HepG2 (cell line): Measurements from ENCODE around the gene TRIM10. TPM values are rescaled to one million over a fixed set of nuclear protein-coding genes. Genes with fewer than 3 reads are reported as not detected.

Experiments
- DNMT3B ChIP-seq: conservative IDR thresholded peaks from 2 replicates; pipeline ENCODE4 v1.6.1; 2016; ENCODE audit warnings: missing biosample characterization, control low read depth
- GABPB1 ChIP-seq: IDR thresholded peaks from 2 replicates; pipeline ENCODE4 v1.6.1; 2016; ENCODE audit warnings: mild to moderate bottlenecking, missing genetic modification reagents, moderate library complexity, missing compliant biosample characterization
- HDAC2 ChIP-seq: sonication (generic); formaldehyde crosslinking; IDR thresholded peaks from 2 replicates; pipeline ENCODE4 v1.4.0; 2020; ENCODE audit warnings: missing genetic modification reagents
- KMT2B ChIP-seq: IDR thresholded peaks from 2 replicates; pipeline ENCODE4 v1.6.1; 2016; ENCODE audit warnings: missing genetic modification reagents, missing compliant biosample characterization
- PHF21A ChIP-seq: sonication (generic); formaldehyde crosslinking; IDR thresholded peaks from 2 replicates; pipeline ENCODE4 v1.5.0; 2020; ENCODE audit warnings: mild to moderate bottlenecking, missing genetic modification reagents
- RAD21 ChIP-seq: fragments of 450-650 bp; formaldehyde crosslinking; IDR thresholded peaks from 2 replicates; pipeline ENCODE4 v1.5.0; 2020; ENCODE audit warnings: mild to moderate bottlenecking
- RXRA ChIP-seq: sonication (generic); formaldehyde crosslinking; IDR thresholded peaks from 2 replicates; pipeline ENCODE4 v1.5.1; 2020; ENCODE audit warnings: missing genetic modification reagents
- XRCC5 ChIP-seq: fragments of 200-400 bp; formaldehyde crosslinking; optimal IDR thresholded peaks from 2 replicates; pipeline ENCODE3; 2017; ENCODE audit warnings: mild to moderate bottlenecking, low read length
- ZMYM3 ChIP-seq: sonication (generic); formaldehyde crosslinking; IDR thresholded peaks from 2 replicates; pipeline ENCODE4 v1.5.1; 2020; ENCODE audit warnings: mild to moderate bottlenecking, missing genetic modification reagents
- ZMYM4 ChIP-seq: sonication (generic); formaldehyde crosslinking; IDR thresholded peaks from 2 replicates; pipeline ENCODE4 v1.8.1; 2023; ENCODE audit warnings: mild to moderate bottlenecking, missing genetic modification reagents
- ZNF83 ChIP-seq: sonication (generic); formaldehyde crosslinking; IDR thresholded peaks from 2 replicates; pipeline ENCODE4 v1.4.0; 2020; ENCODE audit warnings: missing genetic modification reagents, mild to moderate bottlenecking, borderline replicate concordance
- polyA plus RNA-seq, 8 experiments: library from polyadenylated mRNA; depleted of rRNA in 3 of 8; stranded (reverse) in 7 of 8; unstranded in 1 of 8; fragments of >200 nt; fragmentation: Illumina TruSeq in 4 of 8; extraction: Trizol in 4 of 8; gene quantifications; 2 replicates each; pipeline versions ENCODE4 v1.2.1 to v1.2.3, GENCODE V29; 2011 to 2016; ENCODE audit warnings: low read depth in 4 of 8, missing spikeins in 1 of 8, mixed read lengths in 1 of 8; ENCODE audit not compliant: insufficient read depth in 1 of 8
- total RNA-seq, 5 experiments: library from RNA; depleted of rRNA; stranded (reverse); fragments of >200 nt; fragmentation: Illumina TruSeq; extraction: Trizol; gene quantifications; 2 replicates each; pipeline ENCODE4 v1.2.3, GENCODE V29; 2016; ENCODE audit warnings: low read depth in 1 of 5
- TF ChIP-seq, protein P1 (sequence below): sonication (generic); formaldehyde crosslinking; IDR thresholded peaks from 2 replicates; pipeline ENCODE4 v1.4.0; 2020; ENCODE audit warnings: low read depth, missing genetic modification reagents
- TF ChIP-seq, protein P2 (sequence below): sonication (generic); formaldehyde crosslinking; IDR thresholded peaks from 2 replicates; pipeline ENCODE4 v1.8.0; 2023; ENCODE audit warnings: mild to moderate bottlenecking, missing genetic modification reagents
- TF ChIP-seq, protein P3 (sequence below): IDR thresholded peaks from 2 replicates; pipeline ENCODE4 v1.6.1; 2016; ENCODE audit warnings: low read depth, borderline replicate concordance
- TF ChIP-seq, protein P4 (sequence below), 2 experiments: sonication (generic) in 1 of 2; formaldehyde crosslinking in 1 of 2; IDR thresholded peaks; 2 replicates each; pipeline versions ENCODE4 v1.4.0 to v1.6.1; 2018 to 2020; ENCODE audit warnings: missing genetic modification reagents in 2 of 2, borderline replicate concordance in 1 of 2, low read depth in 1 of 2, mild to moderate bottlenecking in 1 of 2, missing biosample characterization in 1 of 2
- TF ChIP-seq, protein P5 (sequence below): IDR thresholded peaks from 2 replicates; pipeline ENCODE4 v1.6.1; 2016; ENCODE audit warnings: mild to moderate bottlenecking, missing biosample characterization, missing genetic modification reagents
- TF ChIP-seq, protein P6 (sequence below): sonication (generic); formaldehyde crosslinking; IDR thresholded peaks from 2 replicates; pipeline ENCODE4 v1.4.0; 2020; ENCODE audit warnings: missing genetic modification reagents, borderline replicate concordance

TRIM10 gene
- total and polyA plus RNA-seq, 2 of the 13 experiments (the other 11 are each of a cell fraction or from before 2014, with no cell fraction given) = 4.1 to 6.8 TPM

DNA sequence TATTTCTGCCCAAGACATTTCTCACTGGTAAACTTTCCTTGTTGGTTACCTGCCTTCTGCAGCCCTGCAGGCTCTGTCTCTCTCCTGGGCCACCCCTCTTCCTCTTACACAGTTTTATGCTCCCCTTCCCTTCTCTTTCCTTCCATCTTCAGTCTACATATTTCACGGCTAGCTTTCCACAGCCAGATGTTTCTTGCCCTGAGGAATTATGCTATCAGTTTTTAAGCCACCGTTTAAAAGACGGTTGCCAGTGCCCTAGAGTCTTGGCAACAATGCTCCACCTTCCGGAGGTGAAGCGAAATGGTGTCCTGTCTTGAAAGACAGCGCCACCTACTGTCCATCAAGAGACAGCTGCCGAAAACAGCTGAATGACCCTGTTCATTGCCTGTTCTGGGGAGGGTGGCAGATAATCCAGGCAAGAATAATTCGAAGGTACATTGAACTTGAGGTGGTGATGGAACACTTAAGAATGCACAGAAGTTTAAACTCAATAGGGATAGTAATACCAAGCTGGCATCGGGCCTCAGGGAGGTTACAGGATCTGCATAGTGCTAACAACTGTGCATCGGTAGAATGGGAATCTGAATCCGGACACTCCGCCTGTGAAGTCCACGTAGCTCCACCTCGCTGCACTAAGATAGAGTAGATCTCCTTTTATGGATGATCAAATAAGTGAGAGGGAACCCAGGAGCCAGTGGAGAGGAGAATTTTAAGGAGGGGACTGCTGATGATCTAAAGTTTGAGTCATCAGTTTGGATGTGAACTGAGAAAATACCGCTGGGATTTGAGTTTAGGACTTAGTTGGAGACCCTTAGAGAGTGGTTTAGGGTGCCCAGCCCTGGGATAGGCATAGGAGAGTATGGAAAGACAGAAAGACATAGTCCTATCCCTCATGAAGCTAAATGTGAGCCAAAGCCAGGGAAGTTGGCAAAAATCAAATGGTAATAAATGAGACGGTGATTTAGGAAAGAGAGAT lies 29.8 kb downstream of the TRIM10 start (continued):
- TF ChIP-seq, protein P1, sequence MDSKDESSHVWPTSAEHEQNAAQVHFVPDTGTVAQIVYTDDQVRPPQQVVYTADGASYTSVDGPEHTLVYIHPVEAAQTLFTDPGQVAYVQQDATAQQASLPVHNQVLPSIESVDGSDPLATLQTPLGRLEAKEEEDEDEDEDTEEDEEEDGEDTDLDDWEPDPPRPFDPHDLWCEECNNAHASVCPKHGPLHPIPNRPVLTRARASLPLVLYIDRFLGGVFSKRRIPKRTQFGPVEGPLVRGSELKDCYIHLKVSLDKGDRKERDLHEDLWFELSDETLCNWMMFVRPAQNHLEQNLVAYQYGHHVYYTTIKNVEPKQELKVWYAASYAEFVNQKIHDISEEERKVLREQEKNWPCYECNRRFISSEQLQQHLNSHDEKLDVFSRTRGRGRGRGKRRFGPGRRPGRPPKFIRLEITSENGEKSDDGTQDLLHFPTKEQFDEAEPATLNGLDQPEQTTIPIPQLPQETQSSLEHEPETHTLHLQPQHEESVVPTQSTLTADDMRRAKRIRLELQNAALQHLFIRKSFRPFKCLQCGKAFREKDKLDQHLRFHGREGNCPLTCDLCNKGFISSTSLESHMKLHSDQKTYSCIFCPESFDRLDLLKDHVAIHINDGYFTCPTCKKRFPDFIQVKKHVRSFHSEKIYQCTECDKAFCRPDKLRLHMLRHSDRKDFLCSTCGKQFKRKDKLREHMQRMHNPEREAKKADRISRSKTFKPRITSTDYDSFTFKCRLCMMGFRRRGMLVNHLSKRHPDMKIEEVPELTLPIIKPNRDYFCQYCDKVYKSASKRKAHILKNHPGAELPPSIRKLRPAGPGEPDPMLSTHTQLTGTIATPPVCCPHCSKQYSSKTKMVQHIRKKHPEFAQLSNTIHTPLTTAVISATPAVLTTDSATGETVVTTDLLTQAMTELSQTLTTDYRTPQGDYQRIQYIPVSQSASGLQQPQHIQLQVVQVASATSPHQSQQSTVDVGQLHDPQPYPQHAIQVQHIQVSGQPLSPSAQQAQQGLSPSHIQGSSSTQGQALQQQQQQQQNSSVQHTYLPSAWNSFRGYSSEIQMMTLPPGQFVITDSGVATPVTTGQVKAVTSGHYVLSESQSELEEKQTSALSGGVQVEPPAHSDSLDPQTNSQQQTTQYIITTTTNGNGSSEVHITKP (CRISPR knock-in tag) = 0 out of 2 replicates have a peak, but pooled peaks have one; percentile 51
- TF ChIP-seq ZNF83 (CRISPR knock-in tag) = no peak
- TF ChIP-seq, protein P2, sequence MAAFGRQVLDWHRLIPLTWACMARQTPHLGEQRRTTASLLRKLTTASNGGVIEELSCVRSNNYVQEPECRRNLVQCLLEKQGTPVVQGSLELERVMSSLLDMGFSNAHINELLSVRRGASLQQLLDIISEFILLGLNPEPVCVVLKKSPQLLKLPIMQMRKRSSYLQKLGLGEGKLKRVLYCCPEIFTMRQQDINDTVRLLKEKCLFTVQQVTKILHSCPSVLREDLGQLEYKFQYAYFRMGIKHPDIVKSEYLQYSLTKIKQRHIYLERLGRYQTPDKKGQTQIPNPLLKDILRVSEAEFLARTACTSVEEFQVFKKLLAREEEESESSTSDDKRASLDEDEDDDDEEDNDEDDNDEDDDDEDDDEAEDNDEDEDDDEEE (CRISPR knock-in tag) = peak; percentile 30; the same call in 1 of the 2 replicates
- no peak for TF ChIP-seq PHF21A (CRISPR knock-in tag)
- TF ChIP-seq GABPB1 (CRISPR knock-in tag) = peak; percentile 25; the same call in 1 of the 2 replicates
- TF ChIP-seq, protein P3, sequence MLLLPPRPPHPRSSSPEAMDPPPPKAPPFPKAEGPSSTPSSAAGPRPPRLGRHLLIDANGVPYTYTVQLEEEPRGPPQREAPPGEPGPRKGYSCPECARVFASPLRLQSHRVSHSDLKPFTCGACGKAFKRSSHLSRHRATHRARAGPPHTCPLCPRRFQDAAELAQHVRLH = peak; percentile 71; the same call in 1 of the 2 replicates
- TF ChIP-seq RXRA = no peak
- peak; percentile 72 for TF ChIP-seq ZMYM4 (CRISPR knock-in tag)
- TF ChIP-seq KMT2B (CRISPR knock-in tag) = peak; percentile 62
- TF ChIP-seq, protein P4, sequence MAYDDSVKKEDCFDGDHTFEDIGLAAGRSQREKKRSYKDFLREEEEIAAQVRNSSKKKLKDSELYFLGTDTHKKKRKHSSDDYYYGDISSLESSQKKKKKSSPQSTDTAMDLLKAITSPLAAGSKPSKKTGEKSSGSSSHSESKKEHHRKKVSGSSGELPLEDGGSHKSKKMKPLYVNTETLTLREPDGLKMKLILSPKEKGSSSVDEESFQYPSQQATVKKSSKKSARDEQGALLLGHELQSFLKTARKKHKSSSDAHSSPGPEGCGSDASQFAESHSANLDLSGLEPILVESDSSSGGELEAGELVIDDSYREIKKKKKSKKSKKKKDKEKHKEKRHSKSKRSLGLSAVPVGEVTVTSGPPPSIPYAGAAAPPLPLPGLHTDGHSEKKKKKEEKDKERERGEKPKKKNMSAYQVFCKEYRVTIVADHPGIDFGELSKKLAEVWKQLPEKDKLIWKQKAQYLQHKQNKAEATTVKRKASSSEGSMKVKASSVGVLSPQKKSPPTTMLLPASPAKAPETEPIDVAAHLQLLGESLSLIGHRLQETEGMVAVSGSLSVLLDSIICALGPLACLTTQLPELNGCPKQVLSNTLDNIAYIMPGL (CRISPR knock-in tag; IDR thresholded peaks at IDR 0.05; ENCODE audit: borderline replicate concordance in 1 of 2, low read depth in 1 of 2) = peak; percentile 87 to 97
- 0 out of 2 replicates have a peak, but pooled peaks have one; percentile 59 for TF ChIP-seq DNMT3B
- peak; percentile 64; the same call in 1 of the 2 replicates for TF ChIP-seq HDAC2 (CRISPR knock-in tag)
- TF ChIP-seq, protein P5, sequence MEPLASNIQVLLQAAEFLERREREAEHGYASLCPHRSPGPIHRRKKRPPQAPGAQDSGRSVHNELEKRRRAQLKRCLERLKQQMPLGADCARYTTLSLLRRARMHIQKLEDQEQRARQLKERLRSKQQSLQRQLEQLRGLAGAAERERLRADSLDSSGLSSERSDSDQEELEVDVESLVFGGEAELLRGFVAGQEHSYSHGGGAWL = no peak
- peak; percentile 90 for TF ChIP-seq RAD21 (CRISPR knock-in tag)
- TF ChIP-seq XRCC5 = peak; percentile 95
- TF ChIP-seq, protein P6, sequence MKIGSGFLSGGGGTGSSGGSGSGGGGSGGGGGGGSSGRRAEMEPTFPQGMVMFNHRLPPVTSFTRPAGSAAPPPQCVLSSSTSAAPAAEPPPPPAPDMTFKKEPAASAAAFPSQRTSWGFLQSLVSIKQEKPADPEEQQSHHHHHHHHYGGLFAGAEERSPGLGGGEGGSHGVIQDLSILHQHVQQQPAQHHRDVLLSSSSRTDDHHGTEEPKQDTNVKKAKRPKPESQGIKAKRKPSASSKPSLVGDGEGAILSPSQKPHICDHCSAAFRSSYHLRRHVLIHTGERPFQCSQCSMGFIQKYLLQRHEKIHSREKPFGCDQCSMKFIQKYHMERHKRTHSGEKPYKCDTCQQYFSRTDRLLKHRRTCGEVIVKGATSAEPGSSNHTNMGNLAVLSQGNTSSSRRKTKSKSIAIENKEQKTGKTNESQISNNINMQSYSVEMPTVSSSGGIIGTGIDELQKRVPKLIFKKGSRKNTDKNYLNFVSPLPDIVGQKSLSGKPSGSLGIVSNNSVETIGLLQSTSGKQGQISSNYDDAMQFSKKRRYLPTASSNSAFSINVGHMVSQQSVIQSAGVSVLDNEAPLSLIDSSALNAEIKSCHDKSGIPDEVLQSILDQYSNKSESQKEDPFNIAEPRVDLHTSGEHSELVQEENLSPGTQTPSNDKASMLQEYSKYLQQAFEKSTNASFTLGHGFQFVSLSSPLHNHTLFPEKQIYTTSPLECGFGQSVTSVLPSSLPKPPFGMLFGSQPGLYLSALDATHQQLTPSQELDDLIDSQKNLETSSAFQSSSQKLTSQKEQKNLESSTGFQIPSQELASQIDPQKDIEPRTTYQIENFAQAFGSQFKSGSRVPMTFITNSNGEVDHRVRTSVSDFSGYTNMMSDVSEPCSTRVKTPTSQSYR (CRISPR knock-in tag) = no peak
- peak; percentile 68; the same call in 1 of the 2 replicates for TF ChIP-seq ZMYM3 (CRISPR knock-in tag)
